H1 (cell line): ENCODE data around the gene TCF4. TPM values are rescaled to one million over a fixed set of nuclear protein-coding genes. Genes with fewer than 3 reads are reported as not detected.

Experiments
- CTCF ChIA-PET: fragments of 300-600 bp; sonication (Branson Sonifier 250); formaldehyde crosslinking; loops from one replicate; lab custom pipeline; 2021; ENCODE audit not compliant: partially characterized antibody; lab: Charles Lee
- POLR2A ChIA-PET: fragments of 300-600 bp; sonication (Branson Sonifier 250); formaldehyde crosslinking; loops from one replicate; lab custom pipeline; 2021; ENCODE audit warnings: inconsistent platforms; ENCODE audit not compliant: partially characterized antibody; lab: Charles Lee
- DNase-seq, 2 experiments: peaks; one replicate each; pipeline versions ENCODE4 v3.0.0 to v3.0.0-alpha.2; 2010 to 2022; ENCODE audit warnings: low spot score in 2 of 2, low read depth in 1 of 2, mixed read lengths in 1 of 2
- FAIRE-seq: peaks from 2 replicates; lab custom pipeline; 2011; peaks lifted over from hg19 to GRCh38; lab: Jason Lieb, UNC
- H2AFZ ChIP-seq: 2 replicates; pipeline ENCODE4 v1.8.1; 2012; ENCODE audit warnings: low read length, inconsistent platforms
- H2AK5ac ChIP-seq: 2 replicates; pipeline ENCODE4 v1.6.1; 2013; ENCODE audit warnings: low read depth, low read length
- H2BK120ac ChIP-seq: replicated peaks from 2 replicates; pipeline ENCODE3; 2013; ENCODE audit warnings: low read depth, low read length, inconsistent platforms
- H2BK12ac ChIP-seq: 2 replicates; pipeline ENCODE4 v1.6.1; 2013; ENCODE audit warnings: low read depth, low read length
- H2BK15ac ChIP-seq: 2 replicates; pipeline ENCODE4 v1.6.1; 2013; ENCODE audit warnings: low read length
- H2BK20ac ChIP-seq: 2 replicates; pipeline ENCODE4 v1.6.1; 2013; ENCODE audit warnings: low read length
- H2BK5ac ChIP-seq: 2 replicates; pipeline ENCODE4 v1.6.1; 2013; ENCODE audit warnings: low read depth, low read length
- H3K14ac ChIP-seq: 2 replicates; pipeline ENCODE4 v1.6.1; 2013; ENCODE audit warnings: inconsistent platforms; ENCODE audit not compliant: insufficient read length
- H3K18ac ChIP-seq: 2 replicates; pipeline ENCODE4 v1.6.1; 2013; ENCODE audit warnings: low read length; ENCODE audit errors: extremely low read depth
- H3K23ac ChIP-seq: 2 replicates; pipeline ENCODE4 v1.6.1; 2013; ENCODE audit warnings: inconsistent platforms; ENCODE audit not compliant: insufficient read length
- H3K23me2 ChIP-seq: 2 replicates; pipeline ENCODE4 v1.6.1; 2013; ENCODE audit warnings: low read depth, low read length
- H3K27ac ChIP-seq: 2 replicates; pipeline ENCODE4 v1.6.1; 2011; ENCODE audit warnings: low read depth, low read length, inconsistent platforms
- H3K27me3 ChIP-seq, 4 experiments: replicated peaks in 1 of 4; 1 replicate in 1 of 4; 2 replicates in 3 of 4; pipeline versions ENCODE4 v1.6.1 to v1.8.1; 2011 to 2013; ENCODE audit warnings: low read length in 3 of 4, mild to moderate bottlenecking in 3 of 4, inconsistent platforms in 2 of 4, mixed read lengths in 2 of 4, moderate library complexity in 1 of 4; ENCODE audit not compliant: control insufficient read depth in 3 of 4, insufficient read depth in 3 of 4; ENCODE audit errors: extremely low read depth in 1 of 4
- H3K36me3 ChIP-seq, 4 experiments: 2 replicates each; pipeline versions ENCODE4 v1.6.1 to v1.8.1; 2011 to 2013; ENCODE audit warnings: mild to moderate bottlenecking in 4 of 4, low read length in 3 of 4, moderate library complexity in 2 of 4, control low read depth in 1 of 4, inconsistent platforms in 1 of 4; ENCODE audit not compliant: insufficient read depth in 4 of 4, control insufficient read depth in 2 of 4
- H3K4ac ChIP-seq: replicated peaks from 2 replicates; pipeline ENCODE3; 2013; ENCODE audit warnings: low read length, low read depth, mixed read lengths, inconsistent platforms; ENCODE audit not compliant: insufficient read length
- H3K4me1 ChIP-seq, 4 experiments: replicated peaks in 1 of 4; 1 replicate in 1 of 4; 2 replicates in 3 of 4; pipeline versions ENCODE4 v1.6.1 to v1.8.1; 2011 to 2013; ENCODE audit warnings: low read length in 3 of 4, inconsistent platforms in 2 of 4, mixed read lengths in 1 of 4; ENCODE audit not compliant: insufficient read depth in 4 of 4, control insufficient read depth in 3 of 4
- H3K4me2 ChIP-seq, 2 experiments: 2 replicates each; pipeline versions ENCODE4 v1.6.1 to v1.8.1; 2011 to 2013; ENCODE audit warnings: low read depth in 2 of 2, low read length in 2 of 2, control low read depth in 1 of 2, inconsistent platforms in 1 of 2, mild to moderate bottlenecking in 1 of 2; ENCODE audit not compliant: insufficient read depth in 1 of 2
- H3K4me3 ChIP-seq, 4 experiments: fragments of 200-600, 300-600 bp in 1 of 4; sonication (generic), shearing (Covaris generic), sonication (Bioruptor Twin) in 1 of 4; 2 replicates each; pipeline versions ENCODE4 v1.5.1 to v1.8.1; 2011 to 2016; ENCODE audit warnings: low read length in 4 of 4, low read depth in 3 of 4, control low read depth in 2 of 4, inconsistent platforms in 2 of 4, mild to moderate bottlenecking in 2 of 4, mixed read lengths in 1 of 4, moderate library complexity in 1 of 4; ENCODE audit not compliant: insufficient read depth in 2 of 4; ENCODE audit errors: extremely low read depth in 1 of 4
- H3K56ac ChIP-seq: replicated peaks from 2 replicates; pipeline ENCODE3; 2013; ENCODE audit warnings: low read depth, mild to moderate bottlenecking, mixed read lengths, low read length, inconsistent platforms; ENCODE audit not compliant: insufficient read length
- H3K79me1 ChIP-seq: 2 replicates; pipeline ENCODE4 v1.6.1; 2013; ENCODE audit warnings: low read depth, low read length, control low read depth
- H3K79me2 ChIP-seq, 2 experiments: 2 replicates each; pipeline versions ENCODE4 v1.6.1 to v1.8.1; 2012 to 2013; ENCODE audit warnings: low read length in 2 of 2, mild to moderate bottlenecking in 2 of 2, inconsistent platforms in 1 of 2; ENCODE audit not compliant: insufficient read depth in 2 of 2, control insufficient read depth in 1 of 2
- H3K9ac ChIP-seq, 4 experiments: replicated peaks in 1 of 4; 1 replicate in 1 of 4; 2 replicates in 3 of 4; pipeline versions ENCODE4 v1.6.1 to v1.8.1; 2011 to 2013; ENCODE audit warnings: low read depth in 3 of 4, low read length in 3 of 4, control low read depth in 2 of 4, mild to moderate bottlenecking in 2 of 4, moderate library complexity in 2 of 4, inconsistent platforms in 1 of 4; ENCODE audit errors: extremely low read depth in 1 of 4
- H3K9me3 ChIP-seq, 2 experiments: 2 replicates each; pipeline versions ENCODE4 v1.6.1 to v1.8.1; 2012 to 2013; ENCODE audit warnings: mild to moderate bottlenecking in 2 of 2, moderate library complexity in 2 of 2, control low read depth in 1 of 2, inconsistent platforms in 1 of 2, low read depth in 1 of 2, low read length in 1 of 2, mixed read lengths in 1 of 2; ENCODE audit not compliant: insufficient read depth in 2 of 2
- H4K20me1 ChIP-seq, 2 experiments: replicated peaks in 1 of 2; 2 replicates each; pipeline versions ENCODE3 to v1.8.1; 2011 to 2013; ENCODE audit warnings: inconsistent platforms in 2 of 2, low read length in 2 of 2, mild to moderate bottlenecking in 1 of 2; ENCODE audit not compliant: insufficient read depth in 2 of 2, control insufficient read depth in 1 of 2
- H4K5ac ChIP-seq: 2 replicates; pipeline ENCODE4 v1.6.1; 2013; ENCODE audit warnings: low read length, low read depth, mixed read lengths, inconsistent platforms; ENCODE audit not compliant: insufficient read length
- H4K8ac ChIP-seq: 2 replicates; pipeline ENCODE4 v1.8.0; 2013; ENCODE audit warnings: mild to moderate bottlenecking, moderate library complexity, low read length, inconsistent platforms; ENCODE audit not compliant: insufficient read depth; ENCODE audit errors: extremely low read depth
- H4K91ac ChIP-seq: replicated peaks from 2 replicates; pipeline ENCODE3; 2013; ENCODE audit warnings: low read length, mixed read lengths, inconsistent platforms; ENCODE audit not compliant: insufficient read length
- BCL11A ChIP-seq, 2 experiments: IDR thresholded peaks; one replicate each; pipeline ENCODE4 v1.6.1; 2011; ENCODE audit warnings: low read depth in 2 of 2, low read length in 2 of 2, mild to moderate bottlenecking in 2 of 2
- CREB1 ChIP-seq: IDR thresholded peaks from 2 replicates; pipeline ENCODE4 v1.6.1; 2012; ENCODE audit warnings: inconsistent platforms
- GABPA ChIP-seq: IDR thresholded peaks from 2 replicates; pipeline ENCODE4 v1.6.1; 2011; ENCODE audit warnings: mild to moderate bottlenecking, low read length, moderate library complexity, borderline replicate concordance; ENCODE audit not compliant: insufficient read depth
- GTF2F1 ChIP-seq: IDR thresholded peaks from 2 replicates; pipeline ENCODE4 v1.6.1; 2012; ENCODE audit warnings: low read depth, low read length, improper control_type of control experiment, borderline replicate concordance
- MAX ChIP-seq: IDR thresholded peaks from 2 replicates; pipeline ENCODE4 v1.6.1; 2012; ENCODE audit warnings: inconsistent platforms
- PHF8 ChIP-seq: fragments of 200-600 bp; sonication (generic); conservative IDR thresholded peaks from 2 replicates; pipeline ENCODE4 v1.7.1; 2012; ENCODE audit warnings: low read depth, mild to moderate bottlenecking, inconsistent platforms, low read length, moderate library complexity
- RBBP5 ChIP-seq: IDR thresholded peaks from 2 replicates; pipeline ENCODE4 v1.7.1; 2012; ENCODE audit warnings: low read depth, mild to moderate bottlenecking, inconsistent platforms, low read length, moderate library complexity, borderline replicate concordance
- RNF2 ChIP-seq: fragments of 200-900, 300-1000 bp; sonication (generic); IDR thresholded peaks from 2 replicates; pipeline ENCODE4 v1.7.1; 2016; ENCODE audit warnings: borderline replicate concordance, low read depth, mild to moderate bottlenecking, antibody characterized with exemption, low read length; ENCODE audit not compliant: poor library complexity, severe bottlenecking; ENCODE audit errors: missing control alignments
- RXRA ChIP-seq: IDR thresholded peaks from 2 replicates; pipeline ENCODE4 v1.6.1; 2011; ENCODE audit warnings: low read depth, mild to moderate bottlenecking, low read length, moderate library complexity; ENCODE audit not compliant: insufficient read depth
- SIN3A ChIP-seq, 2 experiments: IDR thresholded peaks in 1 of 2; conservative IDR thresholded peaks in 1 of 2; 2 replicates each; pipeline ENCODE4 v1.6.1; 2011 to 2012; ENCODE audit warnings: low read length in 2 of 2, improper control_type of control experiment in 1 of 2, low read depth in 1 of 2, mild to moderate bottlenecking in 1 of 2
- TBP ChIP-seq: IDR thresholded peaks from 2 replicates; pipeline ENCODE4 v1.6.1; 2011; ENCODE audit warnings: low read depth, low read length, improper control_type of control experiment
- WGBS, 2 experiments: shearing (Covaris generic) in 1 of 2; methylation state at CpG; one replicate each; pipeline versions ENCODE4 v1.1.6 to v1.1.7; 2013 to 2015; ENCODE audit warnings: low lambda C conversion rate in 2 of 2, mixed read lengths in 2 of 2, inconsistent platforms in 1 of 2, low coverage in 1 of 2, missing lambda C conversion rate in 1 of 2; ENCODE audit not compliant: insufficient replicate concordance in 2 of 2, insufficient coverage in 1 of 2, insufficient read length in 1 of 2; ENCODE audit errors: extremely low coverage in 1 of 2, missing lambda C conversion rate in 1 of 2; 5-methylcytosine and 5-hydroxymethylcytosine counted together
- polyA plus RNA-seq, 7 experiments: library from polyadenylated mRNA; depleted of rRNA in 3 of 7; stranded (reverse) in 5 of 7; unstranded in 2 of 7; fragments of >200 nt in 5 of 7; fragments of 200-250 nt in 2 of 7; gene quantifications; 1 replicate in 5 of 7; 2 replicates in 1 of 7; 4 replicates in 1 of 7; pipeline versions ENCODE4 v1.2.1 to v1.2.3, GENCODE V29; 2011 to 2013; ENCODE audit warnings: missing spikeins in 2 of 7, mixed read lengths in 2 of 7
- total RNA-seq: library from RNA; stranded (reverse); fragmentation: NEBNext Ultra II Directional; extraction: Animal tissue kit (Norgen Biotek cat#: 25700); gene quantifications from 2 replicates; pipeline ENCODE4 v1.2.1, GENCODE V29; 2021

The TCF4 gene
- total and polyA plus RNA-seq, 2 of the 8 experiments (the other 6 are each of a cell fraction or from before 2014, with no cell fraction given): 59.3 to 118 TPM

GRCh38 chr18:55449412-55450140 is 138.4 kb downstream of the TCF4 start:
- no peak overlapping the region for H3K27ac ChIP-seq
- TF ChIP-seq TBP: no peak
- TF ChIP-seq SIN3A (conservative IDR thresholded peaks at IDR 0.05 in 1 of 2, IDR thresholded peaks at IDR 0.05 in 1 of 2; ENCODE audit: low read depth in 1 of 2, low read length in 2 of 2): no peak
- no peak for TF ChIP-seq GTF2F1
- no peak for TF ChIP-seq MAX
- no peak for TF ChIP-seq GABPA
- TF ChIP-seq CREB1: no peak
- no peak for TF ChIP-seq RNF2
- TF ChIP-seq BCL11A (IDR thresholded peaks at IDR 0.05; ENCODE audit: low read depth in 2 of 2, low read length in 2 of 2): no peak
- TF ChIP-seq PHF8: no peak
- no peak for TF ChIP-seq RXRA
- no peak for TF ChIP-seq RBBP5
- H3K9ac ChIP-seq: no peak overlapping the region
- no peak for FAIRE-seq
- H3K79me2 ChIP-seq: peaks cover 4 to 93% of the 10 kb centered on the region in 2 experiments; a peak in 3 of 4 replicates
- H3K23me2 ChIP-seq: no peaks in the 10 kb centered on the region; the same call in 1 of the 2 replicates
- H2BK12ac ChIP-seq: no peak overlapping the region
- no peak overlapping the region for H3K4me2 ChIP-seq
- H2BK120ac ChIP-seq: no peak overlapping the region
- H3K4ac ChIP-seq: no peak overlapping the region
- H4K91ac ChIP-seq: no peak overlapping the region
- H4K20me1 ChIP-seq: peaks cover 2% of the 10 kb centered on the region in 2 experiments
- H3K4me3 ChIP-seq: no peak overlapping the region
- H3K27me3 ChIP-seq: no peaks in the 10 kb centered on the region
- H4K8ac ChIP-seq: no peak overlapping the region
- CTCF ChIA-PET: interaction anchor here (0.7 to 2.7 kb wide), 6 partner anchors 10 to 332 kb away, joined by 3 to 14 read pairs (median 4); no protein-coding TSS in a partner anchor
- no peak overlapping the region for H2BK20ac ChIP-seq
- no peak overlapping the region for H3K23ac ChIP-seq
- no peak overlapping the region for H3K18ac ChIP-seq
- no peak overlapping the region for H2BK5ac ChIP-seq
- H3K56ac ChIP-seq: no peak overlapping the region
- peaks cover 0 to 3% (median 0%) of the 10 kb centered on the region in 4 experiments; a peak in 1 of 7 replicates for H3K4me1 ChIP-seq
- no peak for DNase-seq
- WGBS, 2 experiments: 88% methylated on average over 8 of the region's 8 CpGs; no CpG with 5 or more reads in 1 of the 2 experiments
- H3K14ac ChIP-seq: no peak overlapping the region
- H2AK5ac ChIP-seq: no peak overlapping the region
- no peak overlapping the region for H2AFZ ChIP-seq
- peaks cover 5 to 12% of the 10 kb centered on the region in 2 experiments; a peak in 3 of 4 replicates for H3K9me3 ChIP-seq
- H3K36me3 ChIP-seq: peaks cover 0 to 12% (median 0%) of the 10 kb centered on the region in 4 experiments; a peak in 1 of 8 replicates
- H3K79me1 ChIP-seq: peaks cover 3% of the 10 kb centered on the region; the same call in 1 of the 2 replicates
- no peak overlapping the region for H2BK15ac ChIP-seq
- no peak overlapping the region for H4K5ac ChIP-seq
- POLR2A ChIA-PET: interaction anchor here (1.2 to 1.7 kb wide), 2 partner anchors 9 to 10 kb away, joined by 5 to 6 read pairs; no protein-coding TSS in a partner anchor
